Myocyte (in vitro differentiated cells): ENCODE measurements around the gene LITAFD. TPM values are rescaled to one million over a fixed set of nuclear protein-coding genes. Genes with fewer than 3 reads are reported as not detected.
"Not testable (repeated sequence)": the region's sequence is repeated elsewhere in the genome, so short reads cannot be mapped to it uniquely, and the experiment has no call there.

Experiments
- DNase-seq: peaks from one replicate; pipeline ENCODE4 v3.0.0-alpha.2; 2012; ENCODE audit warnings: low read depth
- total RNA-seq: library from RNA; depleted of rRNA; stranded (reverse); fragments of >200 nt; gene quantifications from 2 replicates; pipeline ENCODE4 v1.2.3, GENCODE V29; 2014

LITAFD gene
- total RNA-seq, 1 donor from 2014 or later: not detected

DNA sequence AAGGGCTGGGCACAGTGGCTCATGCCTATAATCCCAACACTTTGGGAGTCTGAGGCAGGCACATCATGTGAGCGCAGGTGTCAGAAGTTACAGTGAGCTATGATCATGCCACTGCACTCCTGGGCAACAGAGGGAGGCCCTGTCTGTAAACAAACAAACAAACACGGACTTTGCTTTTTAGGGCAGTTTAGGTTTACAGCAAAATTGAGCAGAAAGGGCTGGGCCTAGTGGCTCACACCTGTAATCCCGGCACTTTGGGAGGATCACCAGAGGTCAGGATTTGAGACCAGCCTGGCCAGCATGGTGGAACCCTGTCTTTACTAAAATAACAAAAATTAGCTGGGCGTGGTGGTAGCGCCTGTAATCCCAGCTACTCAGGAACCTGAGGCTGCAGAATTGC lies 10.1 kb upstream of the LITAFD start:
- no peak for DNase-seq

DNA sequence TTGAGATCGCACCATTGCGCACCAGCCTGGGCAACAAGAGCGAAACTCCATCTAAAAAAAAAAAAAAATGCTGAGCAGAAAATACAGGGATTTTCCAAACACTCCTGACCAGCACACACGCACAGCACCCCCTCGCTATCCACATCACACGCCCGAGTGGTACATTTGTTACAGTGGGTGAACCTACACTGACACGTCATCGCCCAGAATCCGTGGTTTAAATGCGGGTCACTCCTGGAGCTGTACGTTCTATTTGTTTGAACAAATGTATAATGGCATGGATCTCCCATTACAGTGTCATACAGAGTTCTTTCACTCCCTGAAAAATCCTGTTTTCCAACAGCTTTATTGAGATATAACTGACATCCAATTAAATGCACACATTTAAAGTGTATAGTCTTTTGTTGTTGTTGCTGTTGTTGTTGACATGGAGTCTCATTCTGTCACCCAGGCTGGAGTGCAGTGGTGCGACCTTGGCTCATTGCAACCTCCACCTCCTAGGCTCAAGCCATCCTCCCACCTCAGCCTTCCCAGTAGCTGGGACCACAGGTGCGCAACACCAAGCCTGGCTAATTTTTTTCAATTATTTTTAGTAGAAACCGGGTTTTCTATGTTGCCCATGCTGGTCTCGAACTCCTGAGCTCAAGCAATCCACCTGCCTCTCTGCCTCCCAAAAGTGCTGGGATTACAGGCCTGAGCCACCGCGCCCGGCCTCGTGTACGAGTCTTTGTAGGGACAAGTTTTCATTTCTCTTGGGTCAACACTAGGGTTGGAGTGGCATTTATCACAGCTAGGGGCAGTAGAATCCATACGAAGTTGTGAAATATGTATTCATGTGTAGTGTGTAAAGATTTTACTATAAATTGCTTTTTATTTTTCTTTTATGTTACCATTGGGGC lies 8.9 kb upstream of the LITAFD start:
- DNase-seq: no peak

DNA sequence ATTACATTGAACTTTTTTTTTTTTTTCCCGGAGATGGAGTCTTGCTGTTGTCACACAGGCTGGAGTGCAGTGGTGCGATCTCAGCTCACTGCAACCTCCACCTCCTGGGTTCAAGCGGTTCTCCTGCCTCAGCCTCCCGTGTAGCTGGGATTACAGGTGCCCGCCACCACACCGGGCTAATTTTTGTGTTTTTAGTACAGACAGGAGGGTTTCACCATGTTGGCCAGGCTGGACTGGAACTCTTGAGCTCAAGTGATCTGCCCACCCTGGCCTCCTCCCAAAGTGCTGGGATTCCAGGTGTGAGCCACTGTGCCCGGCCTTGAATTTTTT lies 8.3 kb upstream of the LITAFD start:
- DNase-seq: not testable (repeated sequence)

DNA sequence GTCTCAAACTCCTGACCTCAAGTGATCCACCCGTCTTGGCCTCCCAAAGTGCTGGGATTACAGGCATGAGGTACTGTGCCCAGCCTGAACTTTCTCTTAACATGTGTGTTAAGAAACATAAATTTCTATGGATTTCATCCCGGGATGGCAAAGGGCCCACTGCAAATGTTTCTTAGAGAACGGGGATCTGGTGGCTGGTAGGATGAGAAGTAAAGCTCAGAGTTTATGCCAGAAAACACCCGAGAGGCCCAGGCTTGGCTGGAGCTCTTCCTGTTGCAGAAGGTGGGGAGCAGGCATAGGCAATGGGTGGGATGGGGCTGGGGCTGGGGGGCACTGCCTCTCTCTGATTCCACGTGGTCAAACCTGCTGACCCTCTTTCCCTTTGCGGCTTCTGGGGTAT lies 7.8 kb upstream of the LITAFD start:
- no peak for DNase-seq

DNA sequence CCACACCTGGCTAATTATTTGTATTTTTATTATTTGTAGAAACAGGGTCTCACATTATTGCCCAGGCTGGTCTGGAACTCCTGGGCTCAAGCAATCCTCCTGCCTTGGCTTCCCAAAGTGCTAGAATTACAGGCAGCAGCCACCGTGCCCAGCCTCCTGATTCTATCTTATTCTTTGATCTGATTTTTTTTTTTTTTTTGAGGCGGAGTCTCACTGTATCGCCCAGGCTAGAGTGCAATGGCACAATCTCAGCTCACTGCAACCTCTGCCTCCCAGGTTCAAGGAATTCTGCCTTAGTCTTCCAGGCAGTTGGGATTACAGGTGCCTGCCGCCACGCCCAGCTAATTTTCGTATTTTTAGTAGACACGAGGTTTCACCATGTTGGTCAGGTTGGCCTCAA lies 6.8 kb upstream of the LITAFD start:
- not testable (repeated sequence) for DNase-seq

DNA sequence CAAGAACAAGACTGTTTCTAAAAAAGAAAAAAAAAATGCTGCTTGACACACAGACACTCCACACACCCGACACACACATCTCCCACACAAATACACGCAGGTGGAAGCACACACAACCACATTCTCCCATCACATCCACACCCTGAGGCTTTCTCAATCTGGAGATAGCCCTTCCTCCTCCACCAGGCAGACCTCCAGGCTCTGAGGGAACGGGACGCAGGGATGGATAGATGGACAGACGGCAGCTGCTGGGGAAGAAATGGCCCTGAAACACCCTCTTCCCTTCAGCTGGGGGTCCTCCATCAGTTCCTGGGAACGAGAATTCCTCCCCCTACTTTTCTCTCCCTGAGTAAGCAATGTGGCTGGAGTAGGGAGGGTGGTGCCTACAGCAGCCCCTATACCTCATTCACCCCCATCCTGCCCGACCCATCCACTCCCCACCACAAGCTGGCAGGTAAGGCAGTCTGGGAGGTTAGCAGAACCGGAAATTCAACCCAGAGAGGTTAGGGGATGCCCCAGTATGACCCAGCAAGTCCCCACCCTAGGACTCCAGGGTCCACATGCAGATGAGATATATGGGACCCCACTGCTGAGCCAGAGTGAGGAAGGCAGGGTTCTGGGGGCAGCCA lies 4.1 kb upstream of the LITAFD start:
- DNase-seq: no peak

DNA sequence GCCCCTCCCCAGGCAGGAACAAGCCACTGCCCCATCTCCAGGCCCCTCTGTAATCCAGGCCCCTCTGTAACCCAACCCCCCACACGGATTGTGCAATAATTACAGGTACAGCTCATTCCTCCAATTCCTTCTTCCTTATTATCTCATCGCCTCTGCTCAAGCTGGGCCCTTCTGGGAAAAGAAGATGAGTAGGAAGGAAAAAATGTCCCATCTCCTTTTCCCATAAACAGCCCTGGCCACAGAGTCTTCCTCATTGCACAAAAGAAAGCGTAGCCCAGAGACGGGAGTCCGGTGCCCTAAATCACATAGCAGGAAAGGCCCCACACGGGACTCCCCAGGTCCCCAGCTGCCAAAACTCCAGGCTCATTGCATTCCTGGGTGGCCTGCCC lies 3.6 kb upstream of the LITAFD start:
- DNase-seq: no peak

DNA sequence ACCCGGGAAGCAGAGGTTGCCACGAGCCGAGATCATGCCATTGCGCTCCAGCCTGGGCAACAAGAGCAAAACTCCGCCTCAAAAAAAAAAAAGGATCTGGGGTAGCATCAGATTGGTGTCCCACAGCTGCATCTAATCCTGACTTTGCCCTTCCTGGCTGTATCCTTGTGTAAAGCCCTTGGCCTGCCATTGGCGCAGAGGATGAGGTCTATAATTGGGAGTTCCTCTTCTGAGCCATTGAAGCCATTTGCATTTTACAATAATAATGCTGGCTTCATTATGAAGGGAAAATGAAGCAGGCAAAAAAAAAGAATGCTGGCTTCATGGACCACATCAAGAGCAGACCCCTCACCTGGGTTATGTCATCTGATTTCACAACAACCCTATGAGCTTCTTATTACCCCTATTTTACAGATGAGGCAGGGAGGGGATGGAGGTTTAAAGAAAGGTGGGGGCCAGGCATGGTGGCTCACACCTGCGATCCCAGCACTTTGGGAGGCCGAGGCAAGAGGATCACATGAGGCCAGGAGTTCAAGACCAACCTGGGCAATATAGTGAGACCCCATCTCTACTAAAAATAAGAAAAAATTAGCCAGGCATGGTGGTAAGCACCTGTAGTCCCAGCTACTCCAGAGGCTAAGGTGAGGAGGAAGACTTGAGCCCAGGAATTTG lies 1.2 kb upstream of the LITAFD start:
- DNase-seq: no peak

DNA sequence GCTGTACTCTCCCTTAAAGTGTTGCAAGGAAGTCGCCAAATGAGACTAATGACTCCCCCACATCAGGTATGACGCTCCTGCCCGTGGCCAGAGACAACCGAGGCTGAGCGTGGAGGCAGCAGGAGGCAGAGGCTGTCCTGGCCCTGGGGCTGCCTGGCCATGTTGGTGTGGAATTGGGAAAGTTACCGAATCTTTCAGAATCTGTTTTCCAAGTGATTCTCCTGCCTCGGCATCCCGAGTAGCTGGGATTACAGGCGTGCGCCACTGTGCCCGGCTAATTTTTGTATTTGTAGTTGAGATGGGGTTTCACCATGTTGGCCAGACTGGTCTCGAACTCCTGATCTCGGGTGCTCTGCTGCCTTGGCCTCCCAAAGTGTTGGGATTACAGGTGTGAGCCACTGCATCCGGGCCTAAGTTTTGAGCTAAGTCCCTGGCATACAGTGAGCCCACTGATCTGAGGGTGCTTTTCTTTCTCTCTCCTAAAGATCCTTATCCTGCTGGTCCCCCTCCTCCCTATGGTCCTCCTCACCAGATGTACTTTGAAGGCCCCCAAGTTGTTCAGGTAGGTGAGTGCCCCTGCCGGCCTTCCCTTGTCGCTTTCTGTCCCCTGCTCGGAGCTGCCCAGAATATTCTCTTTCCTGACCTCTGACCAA lies 700 bp downstream of the LITAFD start:
- no peak for DNase-seq

DNA sequence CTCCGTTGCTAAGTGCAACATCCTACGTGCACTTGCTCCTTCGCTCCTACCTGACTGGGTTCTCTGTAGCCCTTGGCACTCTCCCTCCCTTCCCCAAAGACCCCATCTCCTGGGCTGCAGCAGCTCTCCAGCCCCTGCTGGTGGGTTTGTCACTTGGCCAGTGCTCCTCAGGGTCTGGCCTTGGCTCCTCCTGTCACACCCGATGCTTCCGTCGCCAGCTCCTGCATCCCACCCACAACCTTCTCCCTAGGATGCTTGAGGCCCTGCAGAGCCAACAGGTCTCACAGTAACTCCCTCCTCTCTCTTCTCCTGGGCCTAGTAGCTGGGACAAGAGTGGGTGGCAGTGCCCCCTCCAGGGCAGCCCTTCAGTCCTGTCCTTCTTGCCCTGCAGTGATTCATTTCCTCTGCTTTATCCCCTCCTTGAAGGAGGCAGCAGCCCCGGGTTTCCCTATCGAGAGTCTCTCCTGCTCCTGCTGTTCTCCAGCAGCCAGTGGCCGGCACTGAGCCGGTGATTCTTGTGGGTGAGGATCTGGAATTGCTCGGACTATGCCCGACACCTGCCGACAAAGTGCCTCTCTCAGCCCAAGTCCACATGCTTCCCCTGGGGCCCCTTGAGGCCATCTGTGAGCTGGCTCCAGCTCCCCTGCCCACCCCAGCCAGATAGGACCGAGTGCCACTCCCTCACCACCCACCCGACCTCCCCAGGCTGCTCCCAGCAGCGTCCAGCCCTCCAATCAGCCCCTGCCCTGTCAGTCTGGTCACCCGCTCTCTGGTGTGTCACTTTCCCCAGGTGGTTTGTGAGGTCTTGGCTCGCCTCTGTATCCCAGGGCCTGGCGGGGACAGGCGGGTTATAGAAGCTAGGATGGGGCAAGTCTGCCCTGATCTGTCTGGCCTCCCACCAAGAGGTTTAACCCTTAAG lies 3.8 kb downstream of the LITAFD start:
- peak; percentile 94 for DNase-seq

DNA sequence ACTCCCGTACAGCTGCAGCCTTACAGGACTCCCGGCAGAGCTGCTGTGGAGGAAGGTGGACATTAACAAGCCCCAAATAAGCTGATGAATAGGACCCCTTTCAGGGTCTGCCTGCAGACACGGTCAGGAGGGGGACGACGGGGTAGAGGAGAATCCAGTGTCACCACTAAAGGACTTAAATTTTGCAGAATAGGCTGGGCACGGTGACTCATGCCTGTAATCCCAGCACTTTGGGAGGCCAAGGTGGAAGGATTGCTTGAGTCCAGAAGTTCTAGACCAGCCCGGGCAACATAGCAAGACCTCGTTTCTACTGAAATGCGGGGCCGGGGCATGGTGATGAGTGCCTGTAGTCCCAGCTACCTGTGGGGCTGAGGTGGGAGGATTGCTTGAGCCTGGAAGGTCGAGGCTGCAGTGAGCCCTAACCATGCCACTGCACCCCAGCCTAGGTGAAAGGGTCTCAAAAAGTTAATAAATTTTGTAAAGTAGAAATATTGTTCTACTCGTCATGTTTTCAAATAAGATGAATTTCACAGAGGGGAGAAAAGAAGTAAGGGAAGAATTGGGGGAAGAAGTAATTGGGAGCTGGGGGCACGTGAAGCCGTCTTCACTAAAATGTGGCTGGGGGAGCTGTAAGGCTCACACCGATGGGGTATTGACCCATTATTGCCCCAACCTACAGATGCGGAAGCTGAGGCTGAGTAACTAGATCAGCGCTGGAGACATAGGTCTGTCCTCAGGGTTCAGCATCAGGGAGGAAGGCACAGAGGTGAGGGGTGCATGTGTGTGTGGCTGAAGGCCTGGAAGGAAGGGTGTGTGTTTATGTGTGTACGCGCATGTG lies 4.7 kb downstream of the LITAFD start:
- DNase-seq: no peak

DNA sequence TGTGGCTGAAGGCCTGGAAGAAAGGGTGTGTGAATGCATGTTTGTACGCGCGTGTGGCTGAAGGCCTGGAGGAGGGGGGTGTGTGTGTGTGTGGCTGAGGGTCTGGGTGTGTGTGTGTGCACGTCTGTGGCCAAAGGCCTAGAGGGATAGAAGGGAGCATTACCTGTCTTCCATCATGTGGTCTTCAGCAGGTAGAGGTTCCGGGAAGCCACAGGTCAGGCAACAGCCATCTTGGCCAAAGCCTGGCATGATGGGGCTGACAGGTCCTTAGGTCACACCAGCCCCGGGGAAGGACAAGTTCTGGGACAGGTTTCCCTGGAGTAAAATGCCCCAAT lies 5.2 kb downstream of the LITAFD start:
- no peak for DNase-seq

DNA sequence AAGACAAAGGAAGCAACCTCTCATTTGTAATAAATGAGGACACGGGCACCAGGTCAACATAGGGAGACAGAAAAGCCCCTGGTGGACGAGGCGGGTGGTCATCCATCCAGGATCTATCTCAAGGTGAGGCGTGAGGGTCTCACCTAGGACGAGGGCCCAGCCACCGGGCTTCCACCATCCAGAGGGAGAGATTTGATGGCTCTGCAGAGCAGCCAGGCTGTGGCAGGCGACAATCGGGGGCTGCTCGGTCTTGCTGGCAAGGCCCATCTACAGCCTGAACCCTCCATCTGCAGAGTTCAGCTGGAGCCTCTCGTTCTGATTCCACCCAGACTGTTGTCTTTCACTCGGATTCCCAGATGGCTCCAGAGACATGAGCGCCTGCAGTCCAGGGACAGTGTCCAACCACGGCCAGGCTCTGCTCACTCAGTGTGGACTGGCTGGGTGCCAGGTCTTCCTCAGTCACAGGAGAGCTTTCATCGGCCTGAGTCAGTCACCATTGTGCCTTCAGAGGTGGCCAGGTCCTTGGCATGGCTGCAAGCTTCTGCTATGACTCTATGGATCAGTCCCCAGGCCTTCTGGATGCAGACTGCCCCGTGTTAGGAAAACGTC lies 5.9 kb downstream of the LITAFD start:
- peak; percentile 95 for DNase-seq

DNA sequence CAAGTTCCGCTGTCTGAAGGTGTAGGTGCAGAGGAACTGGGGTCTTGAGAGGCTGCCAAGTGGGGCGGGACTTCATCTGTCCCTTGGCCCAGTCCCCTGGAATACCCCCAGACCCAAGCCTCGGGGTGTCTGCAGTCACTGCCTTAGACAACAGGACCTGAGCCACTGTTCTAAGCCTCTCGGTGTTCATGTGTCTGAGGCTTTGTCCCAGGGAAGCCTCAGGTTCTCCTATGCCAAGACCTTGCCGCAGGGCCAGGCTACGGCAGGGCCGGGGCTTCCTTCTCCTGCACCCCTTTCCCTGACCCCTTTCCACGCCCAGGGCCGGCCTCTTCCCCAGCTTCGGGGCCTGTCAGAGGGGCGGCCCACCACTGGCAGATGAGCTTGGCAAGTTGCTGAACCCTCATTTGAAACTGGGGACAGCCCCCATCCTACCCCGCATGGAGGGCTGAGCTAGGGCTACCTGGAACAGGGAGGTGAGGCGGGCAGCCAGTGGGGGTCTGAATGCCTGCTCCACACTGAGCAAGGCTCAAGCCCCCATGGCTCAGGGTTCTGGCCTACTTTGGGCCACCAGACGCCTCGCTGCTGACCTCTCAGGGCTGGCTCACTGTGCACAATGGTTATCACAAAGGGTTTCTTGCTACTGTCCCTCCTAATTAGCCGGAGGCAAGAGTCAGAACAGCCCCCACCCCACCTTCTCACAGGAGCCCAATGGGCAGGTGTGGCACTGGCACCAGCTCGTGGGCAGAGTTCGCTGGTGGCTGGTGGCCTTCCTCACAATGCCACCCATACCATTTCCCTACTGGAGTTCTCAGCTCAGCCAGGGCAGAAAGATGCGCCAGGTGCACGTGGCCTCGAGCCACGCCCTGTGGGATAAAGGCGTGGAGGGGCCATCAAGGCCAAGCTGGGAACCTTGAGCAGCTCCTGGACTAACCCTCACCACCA lies 7.1 kb downstream of the LITAFD start:
- no peak for DNase-seq

DNA sequence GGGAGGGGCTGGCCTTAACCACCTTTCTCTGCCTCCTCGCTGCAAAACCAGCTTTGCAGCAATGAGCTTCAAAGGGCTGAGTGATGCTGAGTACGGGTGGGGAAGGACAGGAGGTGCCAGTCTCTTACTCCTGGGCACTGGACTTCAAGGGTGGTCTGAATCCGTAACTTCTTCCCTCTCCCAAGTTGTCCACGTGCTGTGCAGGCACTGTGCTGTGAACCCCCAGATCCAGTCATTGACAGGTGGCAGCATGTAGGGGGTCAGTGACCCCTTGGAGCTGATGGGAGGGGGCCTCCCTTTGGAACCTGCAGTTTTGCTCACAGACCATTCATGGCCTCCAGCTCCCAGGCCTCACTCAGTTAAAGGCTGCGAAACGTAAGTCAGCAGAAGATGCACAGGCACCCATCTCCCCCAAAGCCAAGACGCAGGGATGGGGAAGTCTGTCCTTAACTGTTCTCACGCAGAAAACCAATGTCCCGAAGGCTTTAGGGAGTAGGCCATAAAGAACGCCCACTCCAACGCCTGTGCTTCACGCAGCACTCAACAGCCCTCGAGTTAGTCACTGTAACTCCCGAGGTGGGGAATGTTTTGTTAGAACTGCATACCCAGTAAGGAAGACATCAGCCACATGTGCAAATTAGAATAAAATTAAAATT lies 7.9 kb downstream of the LITAFD start:
- no peak for DNase-seq

DNA sequence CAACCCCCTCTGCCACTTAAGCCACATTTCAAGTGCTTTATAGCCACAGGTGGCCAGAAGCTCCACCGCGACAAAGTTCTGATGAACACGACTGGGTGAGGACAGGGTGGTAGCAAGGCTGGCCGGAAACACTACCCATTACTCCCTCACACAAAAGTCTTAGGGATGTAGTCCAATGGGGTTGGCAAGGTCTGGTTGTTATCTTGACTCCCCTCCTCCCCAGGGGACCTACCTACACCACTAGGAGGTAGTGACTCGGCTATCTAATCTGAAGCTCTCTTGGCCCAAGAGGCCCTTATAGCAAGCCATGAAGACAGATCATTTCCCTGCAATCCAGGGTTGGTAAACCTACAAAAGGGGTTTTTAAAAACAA lies 8.4 kb downstream of the LITAFD start:
- no peak for DNase-seq

DNA sequence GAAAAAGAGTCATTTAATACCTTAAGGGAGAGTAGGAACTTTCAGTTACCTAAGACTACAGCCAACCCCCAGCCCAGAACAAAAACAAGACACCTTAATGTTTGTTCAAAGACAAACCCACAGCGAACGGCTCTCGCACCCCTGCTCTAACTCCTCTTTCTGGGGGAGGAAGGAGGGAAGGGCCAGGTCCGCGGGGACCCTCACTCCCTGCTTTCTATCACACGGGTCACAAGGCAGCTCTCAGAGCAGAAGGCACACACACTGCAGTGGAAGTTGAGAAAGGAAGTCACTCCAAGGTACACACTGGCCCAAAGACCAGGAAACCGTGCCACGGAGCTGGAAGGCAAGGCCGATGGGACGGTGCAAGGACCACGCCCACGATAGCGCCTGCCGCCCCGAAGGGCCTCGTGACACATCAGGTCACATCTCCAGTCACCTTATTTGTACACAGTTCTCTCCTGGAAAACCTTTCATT lies 10.0 kb downstream of the LITAFD start:
- DNase-seq: no peak

DNA sequence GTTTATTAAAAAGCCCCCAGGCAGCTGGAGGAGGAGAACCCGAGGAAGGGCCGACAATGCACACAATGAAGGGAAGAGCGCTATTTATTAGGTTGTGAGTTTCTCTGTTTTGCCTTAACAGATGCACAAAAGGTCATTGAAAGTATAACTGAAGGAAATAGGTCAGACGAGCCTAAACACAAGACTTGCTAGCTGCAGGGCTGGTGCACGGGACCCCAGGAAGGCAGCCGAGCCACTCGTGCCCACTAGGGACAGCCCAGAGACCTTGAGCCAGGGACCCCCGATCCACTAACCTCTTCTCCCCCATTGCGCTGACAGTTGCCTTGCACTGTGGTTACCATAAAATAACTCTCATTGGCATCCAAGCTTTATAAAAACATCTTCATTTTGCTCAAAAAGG lies 11.3 kb downstream of the LITAFD start:
- DNase-seq: no peak
